ENCODE results near the gene PUSL1.

- TF ChIP-seq CTCF (IDR thresholded peaks at IDR 0.05; ENCODE audit: insufficient read depth, low read length) (no peak), GABPA (IDR thresholded peaks at IDR 0.05; ENCODE audit: low read depth) (no peak), POLR2AphosphoS5 (IDR thresholded peaks at IDR 0.05; ENCODE audit: low read depth) (peak; percentile 28; the same call in 1 of the 2 replicates)
These were observed 1.1 kb downstream of the PUSL1 start for GRCh38 chr1:1309251-1310108.
